ENCODE data around the gene CD81.

CD81 gene

DNA sequence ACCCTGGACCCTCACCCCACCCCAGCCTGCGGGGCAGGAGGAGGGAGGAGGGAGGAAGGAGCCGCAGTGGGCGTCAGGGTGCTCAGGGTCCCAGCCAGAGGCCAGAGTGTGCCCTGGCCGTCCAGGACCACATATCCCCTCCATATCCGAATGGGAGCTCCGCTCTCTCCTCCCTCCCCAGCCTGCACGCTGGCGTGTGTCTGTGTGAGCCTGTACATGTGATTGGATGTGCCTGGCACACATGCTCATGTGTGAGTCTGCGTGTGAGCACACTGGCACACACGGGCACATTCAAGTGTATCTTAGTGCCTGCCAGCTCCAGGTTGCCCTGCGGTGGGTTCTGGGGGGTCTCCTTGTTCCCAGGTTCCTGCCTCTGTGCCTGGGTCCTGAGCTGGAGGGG lies 31.6 kb downstream of the CD81 start:
- no peak for DNase-seq

DNA sequence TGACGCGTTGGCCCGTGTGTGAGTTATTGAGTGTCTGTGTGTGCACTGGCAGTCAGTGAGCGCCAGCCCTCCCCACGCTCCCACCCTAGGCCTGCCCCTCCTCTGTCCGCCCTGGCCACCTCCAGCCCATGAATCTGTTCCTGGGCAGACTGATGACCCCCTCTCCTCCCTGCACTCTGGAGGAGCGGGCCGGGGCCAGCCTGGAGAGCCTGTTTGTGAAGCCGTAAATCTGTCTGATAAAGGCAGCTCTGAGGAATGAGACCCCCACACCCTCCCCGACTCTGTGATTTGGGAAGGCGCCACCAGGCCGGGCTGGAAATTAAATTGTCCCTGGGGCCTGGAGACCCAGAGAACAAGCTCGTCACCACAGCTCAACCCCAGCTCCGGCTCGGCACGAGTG lies 32.0 kb downstream of the CD81 start:
- DNase-seq, result no peak

DNA sequence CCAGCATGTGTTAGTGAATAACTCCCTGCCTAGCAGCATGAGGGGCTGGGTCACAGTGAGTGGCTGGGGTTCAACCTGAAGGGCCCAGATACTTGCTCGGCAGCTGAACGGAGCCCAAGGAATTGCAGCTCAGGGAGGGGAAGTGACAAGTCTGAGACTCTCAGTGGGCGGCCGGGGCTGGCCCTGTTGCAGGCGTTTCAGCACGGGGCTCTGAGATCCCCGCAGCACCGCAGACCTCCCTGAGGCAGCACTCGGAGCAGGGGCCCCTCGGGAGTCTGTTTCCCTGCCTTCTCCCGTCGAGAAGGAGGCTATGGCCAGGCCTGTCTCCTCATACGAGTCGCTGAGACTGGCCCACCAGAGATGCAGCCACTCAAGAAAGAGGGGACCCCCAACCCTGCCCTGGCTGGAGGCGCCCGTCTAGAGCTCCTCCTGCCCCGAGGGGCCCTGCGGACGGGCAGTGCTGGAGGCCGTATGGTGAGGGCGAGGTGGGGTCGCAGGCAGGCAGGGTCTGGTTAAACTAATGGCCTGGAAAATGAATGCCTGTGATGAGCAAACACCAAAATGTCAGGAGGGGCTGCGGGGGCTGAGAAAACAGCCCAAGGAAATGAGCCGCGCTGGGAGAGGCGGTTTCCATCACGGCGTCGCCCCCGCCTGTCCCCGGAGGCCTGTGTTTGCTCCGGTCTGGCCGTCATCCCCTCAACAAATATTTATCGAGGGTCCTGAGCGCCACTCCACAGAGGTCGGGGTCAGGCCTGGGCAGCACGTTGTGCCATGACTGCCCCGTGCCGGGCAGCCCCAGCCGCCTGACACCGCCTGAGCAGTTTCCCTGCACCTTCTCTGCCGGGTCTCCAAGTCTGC lies 32.7 kb downstream of the CD81 start:
- no peak for DNase-seq

DNA sequence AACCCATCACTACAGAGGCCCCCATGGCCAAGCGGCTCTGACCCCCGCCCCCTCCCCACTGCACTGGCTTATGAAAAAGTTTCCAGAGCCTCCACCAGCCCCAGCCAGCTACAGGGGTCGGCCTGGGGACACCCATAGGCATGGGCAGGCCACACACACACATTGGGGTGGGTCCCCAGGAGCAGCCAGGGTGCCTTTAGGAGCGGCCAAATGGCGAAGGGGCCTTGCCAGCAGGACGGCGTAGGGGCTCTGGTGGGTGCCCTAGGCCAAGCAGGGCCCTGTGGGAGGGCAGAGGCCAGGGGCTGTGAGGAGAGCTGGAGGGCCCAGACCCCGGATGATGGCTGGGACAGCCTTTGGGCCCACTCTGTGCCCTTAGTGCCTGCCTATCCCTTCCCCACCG lies 33.5 kb downstream of the CD81 start:
- no peak for DNase-seq

DNA sequence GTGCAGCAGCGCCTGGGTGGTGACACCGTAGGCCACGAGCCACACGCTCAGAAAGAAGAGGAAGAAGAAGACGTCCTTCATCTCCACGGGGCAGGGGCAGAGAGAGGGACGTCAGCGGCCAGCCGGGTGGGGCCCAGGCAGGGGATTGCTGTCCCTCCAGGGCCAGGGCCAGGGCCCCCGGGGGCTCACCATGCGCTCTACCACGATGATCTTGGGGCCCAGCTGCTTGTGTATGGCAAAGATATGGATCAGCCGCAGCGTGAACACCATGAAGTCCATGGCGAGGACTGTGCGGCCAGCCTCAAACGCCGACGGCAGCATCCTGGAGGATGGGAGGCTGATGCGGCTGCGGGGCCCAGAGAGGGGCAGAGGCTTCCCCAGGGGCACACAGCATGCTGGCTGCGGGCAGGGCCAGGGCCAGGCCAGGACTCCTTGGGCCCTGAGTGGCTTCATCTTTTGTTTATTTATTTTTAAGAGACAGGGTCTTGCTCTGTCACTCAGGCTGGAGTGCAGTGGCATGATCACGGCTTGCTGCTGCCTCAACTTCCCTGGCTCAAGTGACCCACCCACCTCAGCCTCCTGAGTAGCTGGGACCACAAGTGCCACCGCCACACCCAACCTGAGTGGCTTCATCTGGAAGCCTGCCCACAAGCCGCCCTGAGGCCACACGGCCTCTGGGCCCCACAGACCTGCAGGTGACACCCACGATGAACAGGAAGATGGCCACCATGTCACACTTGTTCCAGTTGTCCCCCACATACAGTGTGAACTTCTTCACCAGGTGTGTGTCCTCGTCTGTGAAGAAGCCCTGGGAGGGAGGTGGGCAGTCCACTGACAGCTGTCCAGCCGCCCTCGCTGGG lies 34.6 kb downstream of the CD81 start:
- no peak for DNase-seq

DNA sequence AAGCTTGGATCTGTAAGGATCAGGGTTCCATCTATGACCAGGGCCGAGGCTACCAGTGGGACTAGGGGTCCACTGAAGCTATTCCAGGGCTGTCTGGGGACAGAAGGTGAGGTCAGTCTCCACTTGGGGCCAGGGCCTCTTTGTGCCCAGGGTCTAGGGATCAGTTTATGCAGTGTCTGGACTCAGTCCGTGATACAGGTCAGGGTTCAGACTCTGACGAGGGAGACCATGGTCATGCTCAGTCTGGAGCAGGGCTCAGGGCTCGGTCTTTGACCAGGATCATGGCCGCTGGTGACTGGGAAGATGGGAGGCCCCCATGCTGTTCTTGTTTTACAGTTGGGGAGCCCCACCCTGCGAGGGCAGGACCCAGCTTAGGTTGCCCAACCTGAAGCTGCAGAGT lies 35.2 kb downstream of the CD81 start:
- DNase-seq, result no peak

DNA sequence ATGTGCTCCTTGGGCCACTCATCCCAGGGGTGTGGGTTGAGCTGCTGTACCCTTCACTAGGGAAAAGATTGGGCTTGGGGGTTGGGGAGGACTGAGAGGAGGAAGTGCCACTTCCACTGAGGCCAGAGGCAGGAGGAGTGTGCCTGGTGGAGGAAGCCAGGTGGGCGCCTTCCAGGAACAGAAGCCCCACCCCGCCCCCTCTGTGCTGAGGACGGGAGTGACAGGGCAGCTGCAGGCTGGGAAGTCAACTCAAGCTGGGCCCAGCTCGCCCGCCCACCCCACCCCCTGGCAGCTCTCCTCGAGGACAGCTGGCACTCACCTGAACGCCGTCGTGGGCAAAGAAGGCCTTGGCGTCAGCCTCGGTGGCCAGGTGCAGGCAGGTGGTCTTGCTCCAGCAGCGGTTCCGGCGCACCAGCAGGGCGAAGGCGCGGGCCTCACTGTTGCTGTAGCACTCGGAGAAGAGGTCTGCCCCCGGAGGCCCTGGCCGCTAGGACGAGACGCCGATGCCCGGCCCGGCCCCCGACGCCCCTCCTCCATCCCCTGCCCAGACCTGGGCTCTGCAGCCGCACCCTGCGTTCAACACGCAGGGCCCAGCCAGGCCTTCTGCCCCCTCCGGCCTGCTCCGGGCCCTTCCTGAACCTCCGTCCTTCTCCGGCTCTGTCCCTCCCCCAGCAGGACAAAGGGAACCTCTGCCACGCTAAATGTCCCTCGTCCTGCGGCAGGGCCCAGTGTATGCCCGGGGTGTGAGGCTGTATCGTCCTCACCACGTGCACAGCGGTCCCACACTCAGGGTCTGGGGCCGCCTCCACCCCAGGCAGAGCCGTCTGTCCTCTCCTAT lies 36.9 kb downstream of the CD81 start:
- no peak for DNase-seq

DNA sequence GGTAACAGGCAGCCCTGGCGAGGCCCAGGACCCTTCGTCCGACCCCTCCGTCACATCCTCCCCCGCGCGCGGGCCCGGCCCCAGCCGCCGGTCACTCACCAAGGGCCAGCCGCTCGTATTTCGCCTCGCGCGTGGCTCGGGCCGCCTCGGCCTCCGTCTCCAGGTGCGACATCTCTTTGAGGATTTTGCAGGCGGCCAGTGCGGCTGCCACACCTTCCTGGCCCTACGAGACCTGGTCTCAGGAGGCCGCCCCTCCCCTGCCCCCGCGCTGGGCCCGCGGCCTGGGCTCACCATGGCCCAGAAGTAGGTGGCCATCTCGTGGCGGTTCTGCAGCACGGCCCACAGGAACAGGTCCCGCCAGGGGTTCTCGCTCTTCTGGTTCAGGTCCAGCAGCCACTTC lies 37.5 kb downstream of the CD81 start:
- no peak for DNase-seq

DNA sequence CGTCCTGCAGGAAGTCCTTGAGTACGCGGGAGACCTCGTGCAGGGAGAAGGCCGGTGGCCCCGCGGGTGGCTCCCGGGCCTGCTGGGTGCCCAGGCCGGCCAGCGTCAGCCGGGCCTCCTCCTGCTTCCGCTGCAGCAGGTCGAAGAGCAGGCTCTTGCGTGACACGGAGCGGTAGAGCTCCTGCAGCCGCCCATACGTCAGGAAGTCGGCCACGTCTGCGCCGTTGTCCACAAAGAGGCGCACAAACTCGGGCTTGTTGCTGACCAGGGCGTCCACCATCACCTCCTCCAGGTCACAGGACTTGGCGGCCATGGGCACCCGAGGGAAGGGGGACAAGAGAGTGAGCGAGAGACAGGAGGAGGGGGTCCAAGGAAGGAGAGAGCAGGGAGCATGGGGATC lies 38.1 kb downstream of the CD81 start:
- DNase-seq, result no peak

DNA sequence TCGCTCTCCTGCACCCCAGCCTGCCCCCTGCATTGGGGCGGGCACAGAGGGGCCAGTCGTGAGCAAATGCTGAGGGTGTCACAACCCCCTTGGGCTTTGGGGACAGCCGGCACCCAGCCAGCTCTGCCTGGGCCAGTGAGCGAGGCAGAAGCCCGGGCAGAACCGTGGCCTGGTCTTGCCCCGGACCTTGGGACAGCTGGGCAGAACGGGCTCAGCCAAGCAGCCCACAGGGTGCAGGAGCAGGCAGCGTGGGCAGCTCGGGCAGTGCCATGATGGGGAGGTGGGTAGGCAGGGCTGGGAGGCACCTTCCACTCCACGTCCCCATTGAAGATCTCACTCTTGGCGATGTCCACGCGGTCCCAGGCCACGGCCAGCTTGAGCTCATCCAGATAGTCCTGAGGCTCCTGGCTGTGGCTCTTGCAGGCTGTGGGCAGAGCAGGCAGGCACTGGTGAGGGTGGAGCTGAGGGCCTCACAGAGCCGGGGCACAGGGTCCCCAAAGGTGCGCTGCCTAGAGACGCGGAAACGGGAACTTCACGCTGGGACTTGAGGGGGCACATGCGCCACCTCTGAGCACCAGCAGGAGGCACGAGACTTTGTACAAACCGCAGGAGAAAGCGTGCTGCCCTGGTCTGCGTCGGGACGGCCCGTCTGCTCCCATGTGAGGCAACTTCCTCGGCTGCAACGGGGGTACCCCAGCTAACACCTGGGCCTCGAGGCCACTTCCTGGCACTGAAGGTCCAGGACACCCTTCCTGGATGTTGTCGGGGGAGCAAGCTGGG lies 38.7 kb downstream of the CD81 start:
- DNase-seq, result no peak

DNA sequence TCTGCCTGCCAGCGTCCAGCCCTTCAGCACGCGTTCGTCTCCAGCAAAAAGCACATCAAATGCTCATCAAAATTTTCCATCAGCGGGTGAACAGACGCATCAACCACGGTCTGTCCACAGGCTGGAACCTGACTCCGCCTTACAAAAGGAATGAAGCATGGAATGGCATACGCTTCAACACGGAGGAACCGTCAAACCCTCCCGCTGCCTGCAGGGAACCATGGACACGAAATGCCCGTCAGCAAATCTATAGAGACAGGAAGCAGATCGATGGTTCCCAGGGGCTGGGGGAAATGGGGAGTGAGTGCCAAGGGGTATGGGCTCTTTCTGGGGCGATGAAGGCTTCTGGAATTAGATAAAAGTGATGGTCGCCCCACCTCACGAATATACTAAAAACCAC lies 39.7 kb downstream of the CD81 start:
- no peak for DNase-seq

DNA sequence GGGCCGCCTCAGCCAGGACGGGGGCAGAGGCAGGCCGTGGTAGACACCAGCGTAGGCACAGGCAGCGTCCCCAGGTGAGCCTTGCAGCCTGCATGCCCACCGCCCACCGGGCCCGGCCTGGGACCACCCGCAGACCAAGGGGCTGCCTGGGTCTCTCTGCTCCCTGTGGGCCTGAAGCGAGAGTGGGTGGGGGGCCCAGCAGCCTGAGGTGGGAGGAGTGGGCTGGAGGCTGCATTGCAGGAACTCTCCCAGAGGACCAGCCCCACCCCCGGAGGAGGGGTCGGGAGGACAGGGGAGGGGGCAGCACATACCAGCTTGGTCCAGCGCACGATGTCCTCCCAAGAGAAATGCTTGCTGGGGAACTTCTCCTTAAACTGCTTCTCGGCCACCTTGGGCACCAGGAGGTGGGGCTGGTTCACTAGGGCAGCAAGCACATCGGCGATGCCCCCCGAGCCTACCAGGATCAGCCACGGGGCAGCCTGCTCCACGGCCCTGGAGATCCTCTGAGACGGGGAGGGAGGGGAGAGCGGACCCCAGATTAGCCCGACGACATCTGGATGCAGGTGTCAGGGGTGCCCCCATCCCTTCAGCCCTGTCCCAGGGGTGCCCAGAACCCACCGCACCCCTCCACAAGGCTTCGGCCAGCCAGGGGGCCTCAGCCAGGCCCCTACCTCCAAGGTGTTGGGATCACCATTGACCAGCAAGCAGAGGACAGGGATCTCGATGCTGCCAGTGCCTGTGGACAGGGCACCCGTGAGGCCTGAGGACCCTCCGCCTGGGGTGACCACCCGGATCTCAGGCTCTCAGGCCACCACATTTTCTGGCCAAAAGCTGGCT lies 41.0 kb downstream of the CD81 start:
- DNase-seq, result no peak

DNA sequence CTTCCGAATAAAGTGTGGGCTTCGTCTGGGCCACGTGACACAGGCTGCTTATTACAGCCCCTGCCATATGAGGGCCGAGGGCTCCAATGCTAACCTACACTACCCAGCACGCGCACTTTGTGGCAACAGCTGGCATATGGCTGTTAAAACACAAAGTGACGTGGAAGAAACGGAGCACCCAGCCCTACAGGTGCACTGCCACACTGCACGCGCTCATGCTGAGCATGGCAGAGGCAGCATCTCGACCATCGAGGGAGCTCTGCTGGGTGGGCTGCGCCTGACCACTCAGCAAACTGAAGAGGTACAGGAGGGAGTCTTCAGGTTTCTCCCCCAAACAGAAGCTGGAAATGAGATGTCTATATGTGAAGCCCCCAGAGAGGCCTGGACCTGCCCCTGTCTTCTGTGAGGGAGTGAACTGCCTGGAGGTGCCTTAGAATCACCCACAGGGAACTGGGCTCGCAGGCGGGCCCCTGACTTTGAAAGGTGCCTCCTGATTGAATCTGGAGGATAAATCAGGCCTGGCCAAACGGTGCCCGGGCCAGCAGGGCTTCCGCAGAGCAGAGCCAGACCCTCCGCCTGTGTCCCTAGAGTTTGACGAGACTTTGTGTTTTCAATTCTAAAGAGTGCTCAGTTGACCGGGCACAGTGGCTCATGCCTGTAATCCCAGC lies 41.7 kb downstream of the CD81 start:
- DNase-seq, result no peak

DNA sequence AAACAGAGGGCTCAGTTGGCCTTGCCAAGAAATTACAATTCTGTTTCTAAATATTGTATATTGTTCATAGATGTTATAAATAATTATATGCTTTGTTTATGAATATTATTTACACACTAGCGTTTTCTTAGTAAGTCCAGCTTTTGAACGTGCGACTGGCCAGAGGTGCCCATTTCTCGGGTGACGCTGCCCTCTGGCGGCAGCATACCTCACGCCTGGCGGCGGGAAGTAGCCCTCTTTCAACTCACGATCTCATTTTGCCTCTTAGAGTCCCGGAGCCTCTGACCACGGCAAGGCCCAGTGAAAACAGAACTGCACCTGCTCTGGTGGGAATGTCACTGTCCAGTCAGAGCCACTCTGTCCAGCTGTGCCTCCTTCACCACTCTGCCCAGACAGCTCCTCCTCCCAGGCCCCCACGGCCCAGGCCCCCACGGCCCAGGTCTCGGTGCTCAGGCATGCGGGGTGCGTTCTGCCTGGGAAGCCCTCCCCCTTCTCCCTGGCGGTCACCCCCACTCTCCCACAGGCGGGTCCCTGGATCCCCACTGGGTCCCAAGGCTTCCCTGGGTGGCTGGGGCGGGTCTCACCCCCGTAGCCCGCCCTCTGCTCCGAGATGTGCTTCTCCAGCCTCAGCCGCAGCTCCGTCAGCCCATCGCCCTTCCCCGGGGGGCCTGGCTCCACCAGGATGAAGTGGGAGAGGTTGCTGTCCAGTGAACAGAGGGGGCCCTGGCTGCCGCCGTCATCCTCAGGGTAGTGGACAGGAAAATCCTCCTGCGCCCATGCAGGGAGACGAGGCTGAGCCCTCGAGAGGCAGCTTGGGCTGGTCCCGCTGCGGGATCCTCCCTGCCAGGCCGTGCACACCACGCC lies 42.8 kb downstream of the CD81 start:
- peak; percentile 74 for DNase-seq

DNA sequence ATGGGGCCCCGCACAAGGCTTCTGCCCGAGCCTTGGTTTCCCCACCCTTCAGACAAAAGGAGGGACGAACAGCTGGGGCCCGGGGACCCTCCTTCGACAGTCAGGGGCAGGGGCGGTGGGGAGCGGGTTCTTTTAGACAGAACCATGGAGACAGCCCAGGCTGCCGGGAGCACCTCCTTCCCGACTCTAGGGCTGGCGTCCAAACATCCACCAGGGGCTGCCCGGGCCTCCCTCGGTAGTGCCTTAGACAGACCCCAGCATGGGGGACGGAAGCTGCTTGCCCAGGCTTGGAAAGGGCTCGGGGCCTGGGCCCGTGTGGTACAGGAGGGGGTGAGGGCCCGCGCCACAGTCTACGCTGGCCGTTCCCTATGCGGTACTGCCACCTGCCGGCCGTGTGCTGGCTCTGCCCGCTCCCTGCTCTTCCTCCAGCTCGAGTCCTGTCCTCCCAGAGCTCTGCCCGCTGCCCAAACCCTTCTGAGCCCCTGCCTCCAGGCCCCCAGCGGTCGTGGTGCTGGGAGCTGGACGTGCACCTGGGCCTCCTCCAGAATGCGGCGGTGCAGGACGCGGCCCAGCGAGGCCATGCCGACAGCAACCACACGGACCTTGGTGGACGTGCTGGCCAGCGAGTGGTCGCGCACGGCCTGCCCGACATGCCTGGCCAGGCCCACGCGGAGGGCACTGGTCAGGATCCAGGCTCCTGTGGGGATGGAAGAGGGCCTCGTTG lies 43.6 kb downstream of the CD81 start:
- DNase-seq, result peak; percentile 66

DNA sequence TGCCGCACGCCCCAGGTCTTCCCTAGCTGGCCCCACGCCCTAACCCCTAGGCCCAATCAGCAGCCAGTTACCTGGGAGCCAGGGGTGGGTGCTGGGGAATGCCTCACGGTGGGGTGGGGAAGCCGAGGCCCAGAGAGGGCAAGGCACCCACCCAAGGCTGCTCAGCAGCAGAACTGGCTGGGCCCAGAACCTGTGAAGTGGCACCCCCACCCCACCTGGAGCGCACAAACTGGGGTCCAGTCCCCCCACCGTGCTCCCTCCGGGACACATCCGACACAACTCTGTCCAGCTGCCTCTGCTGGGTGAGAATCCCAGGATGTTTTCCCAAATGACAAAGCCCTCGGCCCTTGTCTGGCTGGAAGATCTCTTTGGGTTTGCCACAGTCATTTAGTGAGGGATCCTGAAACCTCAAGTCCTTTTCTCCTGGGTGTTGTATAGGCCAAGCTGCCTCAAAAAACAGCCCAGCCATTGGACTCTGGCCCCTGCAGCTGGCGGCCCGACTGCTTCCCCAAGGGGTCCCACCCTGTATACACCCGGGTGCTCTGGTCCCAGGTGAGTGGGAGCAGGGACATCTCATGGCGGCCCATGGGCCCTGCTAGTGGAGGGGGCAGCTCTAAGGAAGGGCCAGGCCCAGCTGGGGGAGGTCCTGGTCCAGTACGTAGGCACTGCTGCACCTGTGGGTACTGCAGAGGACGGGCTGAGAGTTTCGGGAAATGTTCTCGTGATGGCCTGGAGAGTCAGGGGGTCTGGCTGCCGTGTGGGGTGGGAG lies 44.3 kb downstream of the CD81 start:
- no peak for DNase-seq

DNA sequence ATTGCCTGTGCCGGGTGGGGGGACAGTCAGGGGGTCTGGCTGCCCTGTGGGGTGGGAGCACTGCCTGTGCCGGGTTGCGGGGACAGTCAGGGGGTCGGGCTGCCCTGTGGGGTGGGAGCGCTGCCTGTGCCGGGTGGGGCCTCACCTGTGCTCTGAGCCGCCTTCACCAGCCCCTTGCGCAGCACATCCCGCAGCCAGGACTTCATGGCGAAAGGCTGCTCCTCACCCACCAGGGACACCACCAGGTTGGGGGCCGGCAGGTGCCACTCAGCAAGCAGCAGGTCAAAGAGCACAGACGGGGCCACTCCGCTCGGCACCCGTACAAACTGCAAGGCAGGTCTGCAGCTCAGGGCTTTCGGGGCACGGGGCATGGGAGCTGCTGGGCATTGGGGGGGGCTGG lies 44.9 kb downstream of the CD81 start:
- DNase-seq, result no peak

DNA sequence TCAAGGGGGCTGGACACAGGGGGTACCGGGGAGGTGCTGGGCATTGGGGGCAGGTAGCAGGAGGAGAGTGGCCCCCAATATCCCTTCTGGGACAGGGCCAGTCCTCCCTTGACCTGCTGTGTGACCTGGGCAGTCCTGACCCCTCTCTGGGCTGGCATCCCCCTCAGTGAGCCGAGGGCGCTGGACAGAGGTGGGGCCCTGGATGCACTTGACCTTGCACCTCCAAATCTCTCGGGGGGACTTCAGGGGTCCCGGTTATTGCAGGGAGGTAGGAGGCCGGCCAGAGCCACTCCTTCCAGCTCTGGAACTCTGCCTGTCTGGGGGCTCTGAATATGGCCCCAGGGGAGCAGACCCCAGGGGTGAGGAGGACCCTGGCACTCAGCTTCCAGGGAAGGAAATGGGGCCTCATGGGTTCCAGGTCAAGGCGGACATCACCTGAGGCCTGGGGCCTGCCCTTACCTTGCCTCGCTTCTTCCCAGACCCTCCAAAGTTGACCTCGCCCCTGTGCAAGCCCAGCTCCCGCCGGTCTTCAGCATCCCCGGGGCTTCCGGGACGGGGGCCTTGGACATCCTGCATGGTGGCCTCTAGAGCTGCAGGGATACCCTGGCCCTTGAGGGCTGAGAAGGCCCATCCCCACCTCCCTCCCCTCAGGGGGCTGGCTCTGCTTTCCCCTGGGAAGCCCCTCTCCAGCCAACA lies 45.5 kb downstream of the CD81 start:
- no peak for DNase-seq

All from hematopoietic multipotent progenitor cell treated with erythropoietin and hydrocortisone succinate and interleukin-3 and kit ligand, for 8 days (in vitro differentiated cells).